GM03348 (cell line): ENCODE measurements around the gene RAB8A.
"Not testable (repeated sequence)": the region's sequence is repeated elsewhere in the genome, so short reads cannot be mapped to it uniquely, and the experiment has no call there.

Experiments
- DNase-seq: peaks from one replicate; pipeline ENCODE4 v3.0.0; 2012; ENCODE audit warnings: low spot score

Gene RAB8A

GRCh38 chr19:16112778-16113177 is 1.1 kb downstream of the RAB8A start:
- no peak for DNase-seq

- no peak for DNase-seq
Measured at GRCh38 chr19:16113727-16114126, 2.0 kb downstream of the RAB8A start.

- no peak for DNase-seq
Measured at GRCh38 chr19:16115301-16116039, 3.8 kb downstream of the RAB8A start.

- no peak for DNase-seq
Measured at GRCh38 chr19:16116067-16116466, 4.4 kb downstream of the RAB8A start.

GRCh38 chr19:16117594-16118033 is 5.9 kb downstream of the RAB8A start:
- no peak for DNase-seq

GRCh38 chr19:16118489-16119033 is 6.9 kb downstream of the RAB8A start:
- DNase-seq = no peak

GRCh38 chr19:16119075-16119857 is 7.6 kb downstream of the RAB8A start:
- DNase-seq = not testable (repeated sequence)

- DNase-seq = no peak
Measured at GRCh38 chr19:16121141-16121540, 9.5 kb downstream of the RAB8A start.

- DNase-seq = no peak
Measured at GRCh38 chr19:16121967-16122366, 10.3 kb downstream of the RAB8A start.

- no peak for DNase-seq
Measured at GRCh38 chr19:16124953-16125352, 13.3 kb downstream of the RAB8A start.

GRCh38 chr19:16125737-16126495 is 14.2 kb downstream of the RAB8A start:
- DNase-seq = no peak

GRCh38 chr19:16127080-16127479 is 15.4 kb downstream of the RAB8A start:
- no peak for DNase-seq

- DNase-seq = no peak
Measured at GRCh38 chr19:16127776-16128371, 16.2 kb downstream of the RAB8A start.

- no peak for DNase-seq
Measured at GRCh38 chr19:16131648-16132047, 20.0 kb downstream of the RAB8A start.

- no peak for DNase-seq
Measured at GRCh38 chr19:16133818-16134217, 22.1 kb downstream of the RAB8A start.

GRCh38 chr19:16134510-16134909 is 22.8 kb downstream of the RAB8A start:
- no peak for DNase-seq

GRCh38 chr19:16135430-16136127 is 23.9 kb downstream of the RAB8A start:
- DNase-seq = no peak

- DNase-seq = no peak
Measured at GRCh38 chr19:16136185-16136999, 24.7 kb downstream of the RAB8A start.

GRCh38 chr19:16139752-16140151 is 28.1 kb downstream of the RAB8A start:
- no peak for DNase-seq

GRCh38 chr19:16141043-16141442 is 29.4 kb downstream of the RAB8A start:
- no peak for DNase-seq
